ENCODE data around the gene AGR3. TPM values are rescaled to one million over a fixed set of nuclear protein-coding genes. Genes with fewer than 3 reads are reported as not detected.

Gene AGR3
- total RNA-seq, result 1 to 10 TPM in 2 of 4 donors, not detected in 2; 7.1 to 9.1 TPM

DNA sequence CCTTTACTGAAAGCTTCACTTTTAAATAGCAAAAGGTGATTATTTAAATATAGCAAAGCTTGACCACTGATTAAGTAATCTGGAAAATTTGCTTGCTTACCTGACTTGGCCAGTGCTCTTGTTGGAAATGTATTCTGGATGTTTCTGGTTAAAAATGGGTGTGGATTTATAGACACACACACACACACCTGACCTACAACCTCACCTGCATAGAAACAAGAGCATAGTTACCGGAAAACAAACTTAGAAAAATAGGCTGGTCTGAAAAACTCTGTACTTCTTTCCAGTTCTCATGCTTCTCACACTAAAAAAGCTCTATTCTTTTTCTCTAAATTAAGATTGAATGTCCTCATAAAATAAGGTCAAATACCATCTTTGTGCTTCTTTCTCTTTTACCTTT is at the start of gene AGR3:
Gene AGR3 (minus strand): TSS at position 140 of the 400 bp plus-strand sequence. CDS start 3,365 bp downstream, outside the sequence.
- Histone ChIP-seq H3K27me3 (no peaks in the 10 kb centered on the region), H3K36me3 (no peaks in the 10 kb centered on the region), H3K9me3 (no peaks in the 10 kb centered on the region), H3K4me3 (no peak within 1 kb of the TSS), H3K27ac (no peak within 1 kb of the TSS), H3K4me1 (no peaks in the 10 kb centered on the region)
- intact Hi-C loops (cut with DNase I; ENCODE audit: low total_unique reads), result no loop called here
- TF ChIP-seq POLR2A (IDR thresholded peaks at IDR 0.05), result no peak
- TF ChIP-seq, protein P1, sequence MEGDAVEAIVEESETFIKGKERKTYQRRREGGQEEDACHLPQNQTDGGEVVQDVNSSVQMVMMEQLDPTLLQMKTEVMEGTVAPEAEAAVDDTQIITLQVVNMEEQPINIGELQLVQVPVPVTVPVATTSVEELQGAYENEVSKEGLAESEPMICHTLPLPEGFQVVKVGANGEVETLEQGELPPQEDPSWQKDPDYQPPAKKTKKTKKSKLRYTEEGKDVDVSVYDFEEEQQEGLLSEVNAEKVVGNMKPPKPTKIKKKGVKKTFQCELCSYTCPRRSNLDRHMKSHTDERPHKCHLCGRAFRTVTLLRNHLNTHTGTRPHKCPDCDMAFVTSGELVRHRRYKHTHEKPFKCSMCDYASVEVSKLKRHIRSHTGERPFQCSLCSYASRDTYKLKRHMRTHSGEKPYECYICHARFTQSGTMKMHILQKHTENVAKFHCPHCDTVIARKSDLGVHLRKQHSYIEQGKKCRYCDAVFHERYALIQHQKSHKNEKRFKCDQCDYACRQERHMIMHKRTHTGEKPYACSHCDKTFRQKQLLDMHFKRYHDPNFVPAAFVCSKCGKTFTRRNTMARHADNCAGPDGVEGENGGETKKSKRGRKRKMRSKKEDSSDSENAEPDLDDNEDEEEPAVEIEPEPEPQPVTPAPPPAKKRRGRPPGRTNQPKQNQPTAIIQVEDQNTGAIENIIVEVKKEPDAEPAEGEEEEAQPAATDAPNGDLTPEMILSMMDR (IDR thresholded peaks at IDR 0.05), result no peak
- DNase-seq, result no peak

DNA sequence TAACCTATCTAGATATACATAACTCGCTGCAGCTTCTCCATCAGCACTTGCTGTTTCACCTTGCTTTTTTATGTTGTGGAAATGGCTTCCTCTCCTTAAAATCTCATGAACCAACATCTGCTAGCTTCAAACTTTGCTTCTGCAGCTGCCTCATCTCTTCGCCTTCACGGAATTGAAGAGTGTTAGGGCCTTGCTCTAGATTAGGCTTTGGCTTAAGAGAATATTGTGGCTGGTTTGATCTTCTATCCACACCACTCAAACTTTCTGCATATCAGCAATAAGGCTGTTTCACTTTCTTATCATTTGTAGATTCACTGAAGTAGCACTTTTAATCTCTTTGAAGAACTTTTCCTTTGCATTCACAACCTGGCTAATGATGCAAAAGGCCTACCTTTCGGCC is 49.2 kb upstream of the AGR3 start:
- Histone ChIP-seq H3K27me3 (no peaks in the 10 kb centered on the region), H3K4me3 (no peak overlapping the region), H3K4me1 (no peaks in the 10 kb centered on the region), H3K27ac (no peak overlapping the region), H3K9me3 (no peaks in the 10 kb centered on the region), H3K36me3 (no peaks in the 10 kb centered on the region)
- intact Hi-C loops (cut with DNase I; ENCODE audit: low total_unique reads), result no loop called here
- DNase-seq, result no peak
- TF ChIP-seq, protein P1 (IDR thresholded peaks at IDR 0.05), result no peak
- no peak for TF ChIP-seq POLR2A (IDR thresholded peaks at IDR 0.05)

GRCh38 chr7:16929146-16929762 is 47.5 kb upstream of the AGR3 start:
- TF ChIP-seq, protein P1 (IDR thresholded peaks at IDR 0.05), result no peak
- TF ChIP-seq POLR2A (IDR thresholded peaks at IDR 0.05), result no peak
- DNase-seq, result no peak
- H3K4me1 ChIP-seq, result no peaks in the 10 kb centered on the region
- no peaks in the 10 kb centered on the region for H3K9me3 ChIP-seq
- H3K36me3 ChIP-seq, result no peaks in the 10 kb centered on the region
- no peak overlapping the region for H3K4me3 ChIP-seq
- intact Hi-C loops (cut with DNase I; ENCODE audit: low total_unique reads), result no loop called here
- no peaks in the 10 kb centered on the region for H3K27me3 ChIP-seq
- H3K27ac ChIP-seq, result no peak overlapping the region

DNA sequence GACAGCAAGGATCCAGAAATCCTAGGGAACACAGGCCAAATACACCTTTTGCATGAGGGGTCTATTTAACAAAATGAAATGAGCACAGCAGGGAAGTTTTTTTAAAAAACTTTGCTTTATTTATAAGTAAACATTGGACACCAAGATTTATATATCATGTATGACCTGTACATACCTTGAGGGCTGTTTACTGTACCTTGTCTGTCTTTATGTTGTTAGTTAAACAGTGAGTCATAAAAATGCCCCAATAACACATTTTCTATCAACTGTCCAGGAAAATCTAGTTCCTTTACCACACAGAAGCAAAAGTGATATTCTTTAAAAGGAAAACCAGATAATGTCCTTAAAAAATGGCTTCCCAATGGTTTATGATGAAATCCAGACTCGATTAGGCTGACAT is 45.1 kb upstream of the AGR3 start:
- H3K27ac ChIP-seq, result no peak overlapping the region
- TF ChIP-seq, protein P1 (IDR thresholded peaks at IDR 0.05), result no peak
- no peak for TF ChIP-seq POLR2A (IDR thresholded peaks at IDR 0.05)
- H3K9me3 ChIP-seq, result no peaks in the 10 kb centered on the region
- no peaks in the 10 kb centered on the region for H3K27me3 ChIP-seq
- no peaks in the 10 kb centered on the region for H3K36me3 ChIP-seq
- DNase-seq, result no peak
- H3K4me1 ChIP-seq, result no peaks in the 10 kb centered on the region
- no peak overlapping the region for H3K4me3 ChIP-seq
- intact Hi-C loops (cut with DNase I; ENCODE audit: low total_unique reads), result no loop called here

GRCh38 chr7:16926283-16926682 is 44.5 kb upstream of the AGR3 start:
- H3K9me3 ChIP-seq, result no peaks in the 10 kb centered on the region
- TF ChIP-seq POLR2A (IDR thresholded peaks at IDR 0.05), result no peak
- TF ChIP-seq, protein P1 (IDR thresholded peaks at IDR 0.05), result peak; percentile 35 to 60 (median 39)
- no peak overlapping the region for H3K4me3 ChIP-seq
- no peaks in the 10 kb centered on the region for H3K4me1 ChIP-seq
- H3K27me3 ChIP-seq, result no peaks in the 10 kb centered on the region
- H3K27ac ChIP-seq, result no peak overlapping the region
- intact Hi-C loops (cut with DNase I; ENCODE audit: low total_unique reads), result no loop called here
- no peaks in the 10 kb centered on the region for H3K36me3 ChIP-seq
- DNase-seq, result no peak
